Measurements from ENCODE around the gene HDAC4. TPM values are rescaled to one million over a fixed set of nuclear protein-coding genes. Genes with fewer than 3 reads are reported as not detected.

HDAC4 gene
- total RNA-seq, 1 donor from 2014 or later = 39.0 TPM

- Mint-ChIP-seq H3K27ac (no peak overlapping the region), H3K36me3 (no peaks in the 10 kb centered on the region), H3K27me3 (peaks cover 42% of the 10 kb centered on the region), H3K9me3 (peaks cover 3% of the 10 kb centered on the region), H3K4me3 (no peak overlapping the region), H3K4me1 (ENCODE audit: unreplicated experiment) (peaks cover 11% of the 10 kb centered on the region)
- no peak for DNase-seq (ENCODE audit: extremely low spot score, unreplicated experiment)
- TF ChIP-seq, protein P1, sequence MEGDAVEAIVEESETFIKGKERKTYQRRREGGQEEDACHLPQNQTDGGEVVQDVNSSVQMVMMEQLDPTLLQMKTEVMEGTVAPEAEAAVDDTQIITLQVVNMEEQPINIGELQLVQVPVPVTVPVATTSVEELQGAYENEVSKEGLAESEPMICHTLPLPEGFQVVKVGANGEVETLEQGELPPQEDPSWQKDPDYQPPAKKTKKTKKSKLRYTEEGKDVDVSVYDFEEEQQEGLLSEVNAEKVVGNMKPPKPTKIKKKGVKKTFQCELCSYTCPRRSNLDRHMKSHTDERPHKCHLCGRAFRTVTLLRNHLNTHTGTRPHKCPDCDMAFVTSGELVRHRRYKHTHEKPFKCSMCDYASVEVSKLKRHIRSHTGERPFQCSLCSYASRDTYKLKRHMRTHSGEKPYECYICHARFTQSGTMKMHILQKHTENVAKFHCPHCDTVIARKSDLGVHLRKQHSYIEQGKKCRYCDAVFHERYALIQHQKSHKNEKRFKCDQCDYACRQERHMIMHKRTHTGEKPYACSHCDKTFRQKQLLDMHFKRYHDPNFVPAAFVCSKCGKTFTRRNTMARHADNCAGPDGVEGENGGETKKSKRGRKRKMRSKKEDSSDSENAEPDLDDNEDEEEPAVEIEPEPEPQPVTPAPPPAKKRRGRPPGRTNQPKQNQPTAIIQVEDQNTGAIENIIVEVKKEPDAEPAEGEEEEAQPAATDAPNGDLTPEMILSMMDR (conservative IDR thresholded peaks at IDR 0.05) = no peak
Observed at GRCh38 chr2:239438995-239439753, 38.4 kb upstream of the HDAC4 start.

DNA sequence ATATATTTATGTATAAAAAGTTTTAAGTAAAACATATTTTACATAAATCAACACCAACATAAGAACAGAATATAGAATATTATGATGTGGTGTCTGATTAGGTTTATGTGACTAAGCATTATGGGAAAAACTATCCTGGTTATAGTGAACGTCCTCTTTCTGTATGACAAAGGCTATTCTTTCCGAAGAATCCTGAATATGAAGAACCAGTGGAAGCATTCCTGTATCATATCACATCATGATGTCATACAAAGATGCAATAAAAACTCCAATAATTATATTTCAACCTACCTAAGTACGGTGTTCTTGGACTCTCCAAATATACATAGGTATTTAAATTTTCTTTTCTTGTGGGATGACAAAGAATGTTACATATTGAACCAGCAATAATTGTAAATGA lies 37.5 kb upstream of the HDAC4 start:
- Mint-ChIP-seq H3K27me3 (peaks cover 40% of the 10 kb centered on the region), H3K4me1 (ENCODE audit: unreplicated experiment) (peaks cover 11% of the 10 kb centered on the region), H3K9me3 (peaks cover 3% of the 10 kb centered on the region), H3K4me3 (no peak overlapping the region), H3K36me3 (no peaks in the 10 kb centered on the region), H3K27ac (no peak overlapping the region)
- TF ChIP-seq, protein P1 (conservative IDR thresholded peaks at IDR 0.05) = no peak
- DNase-seq (ENCODE audit: extremely low spot score, unreplicated experiment) = no peak

- Mint-ChIP-seq H3K4me1 (ENCODE audit: unreplicated experiment) (peaks cover 11% of the 10 kb centered on the region), H3K27me3 (peaks cover 31% of the 10 kb centered on the region), H3K4me3 (no peak overlapping the region), H3K27ac (no peak overlapping the region), H3K9me3 (peaks cover 3% of the 10 kb centered on the region), H3K36me3 (no peaks in the 10 kb centered on the region)
- DNase-seq (ENCODE audit: extremely low spot score, unreplicated experiment) = no peak
- TF ChIP-seq, protein P1 (conservative IDR thresholded peaks at IDR 0.05) = no peak
Observed at GRCh38 chr2:239436669-239437335, 36.0 kb upstream of the HDAC4 start.

DNA sequence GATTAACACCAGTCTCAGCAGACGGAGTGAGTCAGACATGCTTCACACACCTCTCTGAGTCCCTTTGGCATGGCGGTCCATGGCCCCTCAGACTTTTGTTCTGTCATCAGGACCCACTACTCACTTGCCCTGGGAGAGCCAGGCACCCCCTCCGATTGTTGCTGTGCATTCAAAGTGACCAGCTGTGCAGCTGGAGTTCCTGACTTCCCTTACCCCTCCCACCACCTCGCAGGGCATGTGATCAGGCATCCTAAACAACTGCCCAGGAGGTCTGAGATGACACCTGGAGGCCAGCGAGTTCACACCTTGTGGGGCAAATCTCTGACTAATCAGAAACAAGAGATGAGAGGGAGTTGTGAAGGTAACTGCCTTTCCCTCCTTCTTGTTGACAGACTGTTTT lies 35.3 kb upstream of the HDAC4 start:
- Mint-ChIP-seq H3K4me1 (ENCODE audit: unreplicated experiment) (peaks cover 11% of the 10 kb centered on the region), H3K4me3 (no peak overlapping the region), H3K9me3 (peaks cover 3% of the 10 kb centered on the region), H3K36me3 (no peaks in the 10 kb centered on the region), H3K27me3 (peaks cover 24% of the 10 kb centered on the region), H3K27ac (no peak overlapping the region)
- TF ChIP-seq, protein P1 (conservative IDR thresholded peaks at IDR 0.05) = no peak
- DNase-seq (ENCODE audit: extremely low spot score, unreplicated experiment) = no peak

GRCh38 chr2:239433777-239434403 lies 33.1 kb upstream of the HDAC4 start:
- TF ChIP-seq, protein P1 (conservative IDR thresholded peaks at IDR 0.05) = no peak
- DNase-seq (ENCODE audit: extremely low spot score, unreplicated experiment) = no peak
- no peaks in the 10 kb centered on the region for H3K36me3 Mint-ChIP-seq
- peaks cover 3% of the 10 kb centered on the region for H3K9me3 Mint-ChIP-seq
- H3K27me3 Mint-ChIP-seq = peaks cover 8% of the 10 kb centered on the region
- H3K27ac Mint-ChIP-seq = no peak overlapping the region
- no peak overlapping the region for H3K4me3 Mint-ChIP-seq
- no peaks in the 10 kb centered on the region for H3K4me1 Mint-ChIP-seq (ENCODE audit: unreplicated experiment)

Measured in type B pancreatic cell (in vitro differentiated cells).